ENCODE results near the gene DDIT3. TPM values are rescaled to one million over a fixed set of nuclear protein-coding genes. Genes with fewer than 3 reads are reported as not detected.

The DDIT3 gene
- total RNA-seq, 1 experiment from 2014 or later, result 61.9 TPM

DNA sequence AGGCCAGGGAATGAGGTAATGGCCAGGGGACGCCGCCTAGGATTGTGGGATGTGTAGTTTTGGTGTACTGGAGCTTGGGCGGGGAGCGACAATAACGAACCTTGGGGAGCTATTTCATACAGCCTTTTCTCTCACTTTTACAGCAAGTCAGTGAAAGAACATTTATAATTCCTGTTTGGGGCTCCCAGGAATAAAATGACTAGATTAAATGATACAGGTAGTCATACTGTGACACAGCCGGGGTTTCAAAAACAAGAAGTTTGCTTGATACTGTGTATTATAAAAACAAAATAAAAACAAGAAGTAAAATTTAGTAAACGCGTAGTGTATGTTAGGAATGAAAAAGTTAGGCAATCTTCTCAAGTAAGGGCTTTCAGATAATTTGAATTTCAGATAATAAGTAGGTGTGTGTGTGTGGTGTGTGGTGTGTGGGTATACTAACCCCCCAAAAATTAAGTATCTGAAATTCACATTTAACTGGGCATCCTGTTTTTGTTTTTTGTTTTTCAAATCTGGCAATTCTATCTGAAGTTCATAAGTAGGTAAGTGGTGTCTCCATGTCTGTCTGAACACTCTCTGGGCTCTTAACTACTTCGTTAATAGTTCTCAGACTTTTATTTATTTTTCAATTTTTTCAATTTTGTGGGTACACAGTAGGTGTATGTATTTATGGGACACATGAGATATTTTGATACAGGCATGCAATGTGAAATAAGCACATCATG lies 27.1 kb upstream of the DDIT3 start:
- DNase-seq (ENCODE audit: low spot score), result no peak
- Histone ChIP-seq H3K27ac (ENCODE audit: low read depth, low read length, poor library complexity, severe bottlenecking) (peak overlapping the region; percentile 85), H3K4me1 (ENCODE audit: insufficient read depth, low read length, poor library complexity, severe bottlenecking) (peaks cover 13% of the 10 kb centered on the region), H3K9me3 (ENCODE audit: low read depth, low read length, poor library complexity, severe bottlenecking) (no peaks in the 10 kb centered on the region), H3K36me3 (ENCODE audit: insufficient read depth, low read length, poor library complexity, severe bottlenecking) (no peaks in the 10 kb centered on the region), H3K27me3 (replicated peaks; ENCODE audit: insufficient read depth, low read depth, low read length, poor library complexity) (no peaks in the 10 kb centered on the region), H3K4me3 (ENCODE audit: low read depth, low read length, poor library complexity, severe bottlenecking) (peak overlapping the region; percentile 86)
- intact Hi-C loops (cut with micrococcal nuclease; ENCODE audit: unreplicated experiment), result no loop called here
- BruUV-seq (replicated peaks), result no TSS peak
- CTCF ChIA-PET, result interaction anchor here (0.6 kb wide), 1 partner anchor 36 kb away, joined by 4 read pairs; no protein-coding TSS in a partner anchor
- POLR2A ChIA-PET (ENCODE audit: low non-redundant PET), result interaction anchor here (0.5 to 1.1 kb wide), 2 partner anchors 15 to 468 kb away, joined by 3 to 4 read pairs; no protein-coding TSS in a partner anchor
- no peak for TF ChIP-seq EZH2 (IDR thresholded peaks at IDR 0.05; ENCODE audit: borderline replicate concordance, low read depth, low read length, poor library complexity, severe bottlenecking)
- TF ChIP-seq, protein P1, sequence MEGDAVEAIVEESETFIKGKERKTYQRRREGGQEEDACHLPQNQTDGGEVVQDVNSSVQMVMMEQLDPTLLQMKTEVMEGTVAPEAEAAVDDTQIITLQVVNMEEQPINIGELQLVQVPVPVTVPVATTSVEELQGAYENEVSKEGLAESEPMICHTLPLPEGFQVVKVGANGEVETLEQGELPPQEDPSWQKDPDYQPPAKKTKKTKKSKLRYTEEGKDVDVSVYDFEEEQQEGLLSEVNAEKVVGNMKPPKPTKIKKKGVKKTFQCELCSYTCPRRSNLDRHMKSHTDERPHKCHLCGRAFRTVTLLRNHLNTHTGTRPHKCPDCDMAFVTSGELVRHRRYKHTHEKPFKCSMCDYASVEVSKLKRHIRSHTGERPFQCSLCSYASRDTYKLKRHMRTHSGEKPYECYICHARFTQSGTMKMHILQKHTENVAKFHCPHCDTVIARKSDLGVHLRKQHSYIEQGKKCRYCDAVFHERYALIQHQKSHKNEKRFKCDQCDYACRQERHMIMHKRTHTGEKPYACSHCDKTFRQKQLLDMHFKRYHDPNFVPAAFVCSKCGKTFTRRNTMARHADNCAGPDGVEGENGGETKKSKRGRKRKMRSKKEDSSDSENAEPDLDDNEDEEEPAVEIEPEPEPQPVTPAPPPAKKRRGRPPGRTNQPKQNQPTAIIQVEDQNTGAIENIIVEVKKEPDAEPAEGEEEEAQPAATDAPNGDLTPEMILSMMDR (conservative IDR thresholded peaks at IDR 0.05; ENCODE audit: low read depth, low read length), result no peak

DNA sequence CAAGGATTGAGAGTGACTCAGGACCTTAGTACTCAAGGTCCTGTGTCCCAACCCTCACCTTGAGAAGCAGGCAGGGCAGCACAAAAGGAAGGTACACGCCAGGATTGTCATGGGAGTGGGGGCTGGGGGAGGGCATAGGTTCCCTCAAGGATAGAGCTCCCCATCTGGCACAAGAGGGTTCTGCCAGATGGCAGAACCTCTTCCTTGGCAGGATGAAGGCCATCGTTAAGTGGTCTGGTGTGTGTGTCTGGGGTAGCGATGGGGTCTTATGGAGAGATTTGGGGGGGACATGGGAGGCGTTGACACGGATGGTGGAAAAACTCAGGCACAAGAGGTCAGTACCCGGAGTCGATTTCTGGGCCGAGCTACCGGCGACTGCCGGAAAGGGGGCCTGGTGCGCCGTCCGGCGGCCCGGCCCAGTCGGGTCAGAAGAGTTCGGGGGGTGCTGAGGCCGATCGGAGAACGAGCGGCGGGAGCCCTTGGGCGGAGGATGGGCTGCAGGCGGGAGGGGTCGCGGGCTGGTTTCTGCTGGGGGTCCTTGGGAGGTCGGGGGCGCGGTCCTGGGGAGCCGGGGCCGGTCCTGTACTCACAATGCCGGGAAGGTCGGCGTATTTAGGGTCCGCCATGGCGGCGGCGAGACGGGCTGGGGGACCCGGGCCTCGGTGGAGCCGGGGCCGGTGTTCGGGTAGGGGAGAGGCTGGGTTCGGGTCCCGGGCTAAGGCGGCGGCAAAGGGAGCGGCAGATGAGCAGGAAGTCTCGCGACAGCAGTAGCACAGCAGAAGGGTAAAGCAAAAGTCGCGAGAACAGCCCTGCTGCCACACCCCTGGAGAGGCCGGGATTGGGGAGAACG lies 26.3 kb upstream of the DDIT3 start, which contains the start of gene DCTN2:
Gene DCTN2, minus strand, starts transcription at position 755 of the 850 bp plus-strand sequence. Its CDS starts 129 bp downstream, at position 626.
- ChIA-PET CTCF (no interaction called here), POLR2A (ENCODE audit: low non-redundant PET) (interaction anchor here (0.7 to 1.1 kb wide), 2 partner anchors 14 to 89 kb away, joined by 3 to 4 read pairs; no protein-coding TSS in a partner anchor)
- Histone ChIP-seq H3K27ac (ENCODE audit: low read depth, low read length, poor library complexity, severe bottlenecking) (peak within 1 kb of the TSS; percentile 85), H3K9me3 (ENCODE audit: low read depth, low read length, poor library complexity, severe bottlenecking) (no peaks in the 10 kb centered on the region), H3K36me3 (ENCODE audit: insufficient read depth, low read length, poor library complexity, severe bottlenecking) (no peaks in the 10 kb centered on the region), H3K4me1 (ENCODE audit: insufficient read depth, low read length, poor library complexity, severe bottlenecking) (peaks cover 13% of the 10 kb centered on the region), H3K27me3 (replicated peaks; ENCODE audit: insufficient read depth, low read depth, low read length, poor library complexity) (no peaks in the 10 kb centered on the region), H3K4me3 (ENCODE audit: low read depth, low read length, poor library complexity, severe bottlenecking) (peak within 1 kb of the TSS; percentile 86)
- intact Hi-C loops (cut with micrococcal nuclease; ENCODE audit: unreplicated experiment), result no loop called here
- TSS peak; percentile 40 for BruUV-seq (replicated peaks)
- DNase-seq (ENCODE audit: low spot score), result peak; percentile 99
- TF ChIP-seq EZH2 (IDR thresholded peaks at IDR 0.05; ENCODE audit: borderline replicate concordance, low read depth, low read length, poor library complexity, severe bottlenecking), result no peak
- TF ChIP-seq, protein P1 (conservative IDR thresholded peaks at IDR 0.05; ENCODE audit: low read depth, low read length), result no peak

DNA sequence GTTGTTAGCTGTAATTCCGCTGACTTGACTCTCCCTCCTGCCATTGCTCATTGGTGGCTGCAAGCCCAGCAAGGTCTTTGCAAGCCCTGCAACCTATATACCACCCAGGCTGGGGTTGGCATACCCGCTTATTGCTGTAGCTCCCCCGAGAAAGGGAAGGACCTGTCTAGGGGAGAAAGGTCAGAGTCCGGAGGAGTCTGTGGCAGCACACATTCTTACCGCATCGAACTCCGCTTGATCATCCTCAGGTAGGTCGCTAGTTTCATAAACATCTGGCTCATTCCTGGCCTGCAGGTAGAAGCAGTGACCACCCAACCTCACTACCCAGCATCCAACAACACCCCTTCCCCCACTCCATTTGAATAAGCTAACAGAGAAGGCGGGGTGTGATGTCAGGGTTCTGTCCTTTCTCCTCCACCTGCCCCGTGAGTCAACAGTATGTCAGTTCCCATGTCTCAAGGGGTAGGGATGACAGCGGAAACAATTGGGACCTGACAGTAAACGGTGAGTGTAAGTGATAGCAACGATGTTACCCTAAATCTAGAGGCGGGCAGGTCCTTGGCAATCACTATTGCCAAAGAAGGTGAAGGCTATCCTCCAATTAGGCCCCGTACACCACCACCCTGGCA lies 25.6 kb upstream of the DDIT3 start:
- Histone ChIP-seq H3K4me1 (ENCODE audit: insufficient read depth, low read length, poor library complexity, severe bottlenecking) (peaks cover 13% of the 10 kb centered on the region), H3K36me3 (ENCODE audit: insufficient read depth, low read length, poor library complexity, severe bottlenecking) (peaks cover 3% of the 10 kb centered on the region), H3K9me3 (ENCODE audit: low read depth, low read length, poor library complexity, severe bottlenecking) (no peaks in the 10 kb centered on the region), H3K4me3 (ENCODE audit: low read depth, low read length, poor library complexity, severe bottlenecking) (peak overlapping the region; percentile 86), H3K27me3 (replicated peaks; ENCODE audit: insufficient read depth, low read depth, low read length, poor library complexity) (no peaks in the 10 kb centered on the region), H3K27ac (ENCODE audit: low read depth, low read length, poor library complexity, severe bottlenecking) (peak overlapping the region; percentile 85)
- ChIA-PET POLR2A (ENCODE audit: low non-redundant PET) (interaction anchor here (0.7 kb wide), 1 partner anchor 88 kb away, joined by 3 read pairs; no protein-coding TSS in a partner anchor), CTCF (no interaction called here)
- no peak for DNase-seq (ENCODE audit: low spot score)
- no peak for TF ChIP-seq EZH2 (IDR thresholded peaks at IDR 0.05; ENCODE audit: borderline replicate concordance, low read depth, low read length, poor library complexity, severe bottlenecking)
- TF ChIP-seq, protein P1 (conservative IDR thresholded peaks at IDR 0.05; ENCODE audit: low read depth, low read length), result no peak
- intact Hi-C loops (cut with micrococcal nuclease; ENCODE audit: unreplicated experiment), result no loop called here
- no TSS peak for BruUV-seq (replicated peaks)
